ENCODE measurements around the gene MIS18A.

- TF ChIP-seq CTCF (conservative IDR thresholded peaks at IDR 0.05; ENCODE audit: low read length) (no peak), EZH2phosphoT487 (IDR thresholded peaks at IDR 0.05; ENCODE audit: borderline replicate concordance) (no peak)
Observed at GRCh38 chr21:32279377-32279680, 480 bp upstream of the MIS18A start.
